Stimulated activated CD8-positive, alpha-beta memory T cell treated with anti-CD3 and anti-CD28 coated beads, Interleukin-15, amount 100 ng/mL, for 4 hours (primary cell): ENCODE measurements around the gene RMDN2.
"Not testable (repeated sequence)": the region's sequence is repeated elsewhere in the genome, so short reads cannot be mapped to it uniquely, and the experiment has no call there.

Experiments
- DNase-seq, 2 donors: peaks; one replicate each; pipeline ENCODE4 v3.0.0-alpha.2; 2020; ENCODE audit warnings: low read depth in 2 of 2

The RMDN2 gene

DNA sequence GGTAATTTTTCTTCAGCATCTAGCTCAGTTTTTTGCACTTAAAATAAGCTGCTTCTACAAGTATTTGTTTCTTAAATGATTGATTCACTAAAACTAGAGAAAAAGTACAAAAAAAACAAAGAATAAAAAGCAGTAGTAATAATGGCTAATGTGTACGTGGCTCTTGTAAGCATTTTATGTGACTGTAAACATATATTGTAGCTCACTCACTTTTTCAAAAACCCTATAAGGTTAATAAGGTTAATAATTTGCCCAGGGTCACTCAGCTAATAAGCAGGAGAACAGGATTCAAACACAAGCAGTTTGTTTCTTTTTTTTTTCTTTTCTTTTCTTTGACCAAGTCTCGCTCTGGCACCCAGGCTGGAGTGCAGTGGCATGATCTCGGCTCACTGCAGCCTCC is 67.5 kb downstream of the RMDN2 start:
- no peak for DNase-seq

- no peak for DNase-seq
Measured at GRCh38 chr2:37993143-37993542, 68.1 kb downstream of the RMDN2 start.

DNA sequence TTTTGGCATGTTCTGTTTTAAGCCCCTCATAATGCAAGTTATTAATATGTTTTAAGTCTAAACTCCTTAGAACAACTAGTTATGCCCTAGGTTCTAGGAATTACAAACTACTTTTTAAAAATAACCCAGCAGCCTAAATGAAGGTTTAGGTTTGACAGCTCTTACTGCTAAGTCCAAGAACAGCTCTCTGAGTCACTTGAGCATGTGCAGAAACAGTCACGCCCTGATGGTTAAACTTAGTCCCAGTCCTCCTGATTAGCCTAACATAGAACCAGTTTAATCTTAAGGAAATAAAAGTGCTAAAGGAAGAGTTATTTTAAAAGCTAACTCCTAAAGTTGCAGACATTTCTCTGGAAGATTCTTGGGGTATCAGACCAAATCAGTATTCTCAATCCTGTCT is 72.5 kb downstream of the RMDN2 start:
- no peak for DNase-seq

GRCh38 chr2:38000485-38001222 is 75.6 kb downstream of the RMDN2 start:
- DNase-seq, result no peak

GRCh38 chr2:38010187-38010586 is 85.1 kb downstream of the RMDN2 start:
- not testable (repeated sequence) for DNase-seq

GRCh38 chr2:38010995-38011394 is 85.9 kb downstream of the RMDN2 start:
- no peak for DNase-seq

GRCh38 chr2:38013158-38013752 is 88.2 kb downstream of the RMDN2 start:
- DNase-seq, result no peak

GRCh38 chr2:38016219-38016618 is 91.1 kb downstream of the RMDN2 start:
- DNase-seq, result no peak

- DNase-seq, result no peak
Measured at GRCh38 chr2:38017836-38018235, 92.7 kb downstream of the RMDN2 start.

DNA sequence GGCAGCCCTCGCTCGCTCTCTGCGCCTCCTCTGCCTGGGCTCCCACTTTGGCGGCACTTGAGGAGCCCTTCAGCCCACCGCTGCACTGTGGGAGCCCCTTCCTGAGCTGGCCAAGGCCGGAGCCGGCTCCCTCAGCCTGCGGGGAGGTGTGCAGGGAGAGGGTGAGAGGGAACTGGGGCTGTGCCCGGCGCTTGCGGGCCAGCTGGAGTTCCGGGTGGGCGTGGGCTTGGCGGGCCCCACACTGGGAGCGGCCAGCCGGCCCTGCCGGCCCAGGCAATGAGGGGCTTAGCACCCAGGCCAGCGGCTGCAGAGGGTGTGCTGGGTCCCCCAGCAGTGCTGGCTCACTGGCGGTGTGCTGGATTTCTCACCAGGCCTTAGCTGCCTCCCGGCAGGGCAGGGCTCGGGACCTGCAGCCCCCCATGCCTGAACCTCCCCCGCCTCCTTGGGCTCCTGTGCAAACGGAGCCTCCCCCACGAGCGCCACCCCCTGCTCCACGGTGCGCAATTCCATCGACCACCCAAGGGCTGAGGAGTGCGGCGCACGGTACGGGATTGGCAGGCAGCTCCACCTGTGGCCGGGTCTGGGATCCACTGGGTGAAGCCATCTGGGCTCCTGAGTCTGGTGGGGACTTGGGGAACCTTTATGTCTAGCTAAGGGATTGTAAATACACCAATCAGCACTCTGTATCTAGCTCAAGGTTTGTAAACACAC is 95.4 kb downstream of the RMDN2 start:
- DNase-seq, result not testable (repeated sequence)

DNA sequence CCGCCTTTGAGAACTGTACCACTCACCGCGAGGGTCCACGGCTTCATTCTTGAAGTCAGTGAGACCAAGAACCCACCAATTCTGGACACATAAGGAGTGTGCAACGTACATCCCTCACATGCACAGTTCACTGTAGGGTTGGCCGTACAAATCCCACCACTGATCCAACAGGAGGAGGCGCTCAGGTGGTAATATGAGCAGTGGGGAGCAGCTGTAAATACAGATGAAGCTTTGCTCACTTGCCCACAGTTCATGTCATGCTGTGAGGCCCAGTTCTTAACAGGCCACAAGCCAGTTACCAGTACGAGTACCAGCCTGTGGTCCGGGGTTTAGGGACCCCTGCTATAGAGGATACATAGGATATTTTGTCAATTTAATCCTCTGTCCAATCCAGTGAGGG is 96.5 kb downstream of the RMDN2 start:
- DNase-seq, result no peak

GRCh38 chr2:38026846-38027245 is 101.8 kb downstream of the RMDN2 start:
- DNase-seq, result no peak

DNA sequence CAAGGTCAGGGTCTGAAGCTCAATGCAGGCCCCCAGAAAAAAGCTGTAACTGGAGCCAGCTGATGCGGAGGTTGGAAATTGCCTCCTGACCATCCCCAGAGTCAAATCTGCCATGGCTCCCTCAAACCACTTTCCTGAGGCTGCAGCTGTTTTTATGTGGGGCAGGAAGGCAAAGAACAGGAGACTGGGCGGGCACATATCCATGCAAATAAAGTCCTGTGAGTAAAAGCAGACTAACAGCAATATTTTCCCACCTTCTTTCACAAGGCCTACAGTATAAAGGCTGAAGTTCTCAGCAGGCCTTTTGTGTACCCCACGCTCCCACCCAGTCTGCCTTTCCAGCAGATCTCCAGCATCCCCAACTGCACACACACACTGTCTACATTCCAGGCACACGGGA is 103.7 kb downstream of the RMDN2 start:
- no peak for DNase-seq

GRCh38 chr2:38029512-38029911 is 104.4 kb downstream of the RMDN2 start:
- no peak for DNase-seq

- no peak for DNase-seq
Measured at GRCh38 chr2:38030635-38031355, 105.7 kb downstream of the RMDN2 start.

- no peak for DNase-seq
Measured at GRCh38 chr2:38032946-38033345, 107.9 kb downstream of the RMDN2 start.

DNA sequence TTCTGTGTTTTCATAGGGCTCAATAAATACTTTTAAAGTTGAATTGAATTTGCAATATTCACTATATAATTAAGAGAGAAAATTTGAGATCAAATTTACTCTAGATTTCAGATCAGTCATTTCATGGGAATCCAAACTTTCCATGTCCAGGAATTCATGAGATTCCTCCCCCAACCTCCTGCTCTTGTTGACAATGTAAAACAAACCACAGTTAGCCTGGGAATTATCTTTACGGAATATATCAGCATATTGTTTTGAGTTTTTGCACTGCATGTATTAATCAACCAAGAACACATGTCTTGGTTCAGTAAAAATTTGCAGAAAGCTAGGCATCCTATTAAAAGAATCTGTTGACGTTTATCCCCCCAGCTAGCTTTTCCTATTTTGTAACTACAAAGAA is 108.6 kb downstream of the RMDN2 start:
- DNase-seq, result no peak

DNA sequence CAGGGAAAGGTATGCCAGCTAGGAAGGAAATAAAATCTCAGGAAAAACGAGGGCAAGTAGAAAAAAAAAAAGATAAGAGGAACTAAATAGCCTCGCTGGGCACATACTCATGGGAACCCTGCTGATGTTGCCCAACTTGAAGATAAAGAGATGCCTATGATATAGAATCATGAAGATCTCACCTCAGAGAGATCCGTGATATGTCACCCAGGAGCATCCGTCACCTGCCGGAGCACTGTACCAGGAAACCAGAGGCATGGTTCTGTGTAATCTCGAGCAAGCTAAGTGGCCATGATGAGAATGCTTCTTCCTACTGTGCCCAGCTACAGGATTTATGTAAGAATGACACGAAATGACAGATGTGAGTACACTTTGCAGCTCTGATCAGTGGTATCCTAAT is 110.9 kb downstream of the RMDN2 start:
- DNase-seq, result no peak

- DNase-seq, result no peak
Measured at GRCh38 chr2:38037325-38037724, 112.2 kb downstream of the RMDN2 start.

GRCh38 chr2:38037757-38038621 is 112.9 kb downstream of the RMDN2 start:
- DNase-seq, result no peak

- DNase-seq, result no peak
Measured at GRCh38 chr2:38038682-38039081, 113.6 kb downstream of the RMDN2 start.
